Bone marrow (tissue), 2 donors: ENCODE results near the gene CEP128.

Experiments used
- DNase-seq, 2 donors: peaks; one replicate each; lab custom pipeline; 2025; lab: John Stamatoyannopoulos, UW

CEP128 gene

GRCh38 chr14:80901260-80901659 lies 40.3 kb downstream of the CEP128 start:
- no peak for DNase-seq

GRCh38 chr14:80872645-80873044 lies 68.9 kb downstream of the CEP128 start:
- DNase-seq, result no peak

- no peak for DNase-seq
These were observed 73.3 kb downstream of the CEP128 start for GRCh38 chr14:80868260-80868659.

DNA sequence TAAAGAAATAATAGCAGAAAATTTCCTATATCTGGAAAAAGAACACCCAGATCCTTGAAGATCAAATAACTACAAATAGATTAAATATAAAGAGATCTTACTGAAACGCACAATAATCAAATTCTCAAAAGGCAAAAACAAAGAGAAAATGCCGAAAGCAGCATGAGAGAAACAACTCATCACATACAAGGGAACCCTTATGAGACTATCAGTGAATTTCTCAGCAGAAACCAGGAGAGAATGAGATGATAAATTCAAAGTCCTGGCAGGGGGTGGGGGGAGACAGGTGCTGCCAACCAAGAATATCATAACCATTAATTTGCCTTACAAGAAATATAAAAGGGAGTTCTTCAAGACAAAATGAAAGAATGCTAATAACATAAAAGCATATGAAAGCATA lies 73.7 kb downstream of the CEP128 start:
- DNase-seq, result no peak

GRCh38 chr14:80867091-80867490 lies 74.4 kb downstream of the CEP128 start:
- no peak for DNase-seq

GRCh38 chr14:80865565-80865964 lies 76.0 kb downstream of the CEP128 start:
- DNase-seq, result no peak

DNA sequence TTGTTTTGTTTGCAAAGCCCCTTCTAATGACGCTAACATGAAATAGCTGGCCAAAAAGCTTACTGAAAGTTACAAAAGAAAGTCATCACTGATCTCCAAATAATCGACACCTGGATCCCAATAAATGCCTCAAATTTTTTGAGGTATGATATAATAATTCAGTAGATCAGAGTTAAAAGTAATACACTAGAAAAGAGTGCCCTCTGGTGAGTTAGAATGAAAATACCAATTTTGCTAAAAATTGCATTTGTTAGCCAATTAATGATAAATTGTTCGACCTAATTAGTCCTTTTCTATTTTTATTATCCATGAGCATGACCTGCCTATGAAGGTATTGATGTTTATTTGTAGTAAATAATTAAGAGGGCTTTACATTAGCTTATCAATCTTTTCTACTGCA lies 78.6 kb downstream of the CEP128 start:
- DNase-seq, result no peak

- DNase-seq, result no peak
These were observed 79.0 kb downstream of the CEP128 start for GRCh38 chr14:80862541-80862940.

GRCh38 chr14:80850197-80850814 lies 91.2 kb downstream of the CEP128 start:
- peak in 1 of 2 donors; percentile 2 for DNase-seq

- DNase-seq, result no peak
These were observed 94.5 kb downstream of the CEP128 start for GRCh38 chr14:80847070-80847469.

DNA sequence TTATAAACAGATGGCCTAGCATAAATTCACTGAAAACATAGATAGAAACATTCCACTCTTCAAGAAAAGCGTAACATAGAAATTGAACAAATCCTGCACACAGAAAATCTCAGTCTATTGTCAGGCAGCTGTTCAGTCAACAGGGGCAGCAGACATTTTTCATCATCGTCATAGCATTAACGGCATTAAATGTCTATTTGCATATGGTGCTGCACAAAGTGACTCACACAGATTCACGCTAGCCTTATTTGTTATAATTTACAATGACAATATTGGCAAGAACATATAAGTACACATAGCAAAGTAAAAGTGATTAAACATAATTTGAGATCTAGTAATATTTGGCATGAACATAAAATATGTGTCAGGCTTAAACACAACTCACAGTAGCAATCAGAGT lies 95.7 kb downstream of the CEP128 start:
- DNase-seq, result no peak

DNA sequence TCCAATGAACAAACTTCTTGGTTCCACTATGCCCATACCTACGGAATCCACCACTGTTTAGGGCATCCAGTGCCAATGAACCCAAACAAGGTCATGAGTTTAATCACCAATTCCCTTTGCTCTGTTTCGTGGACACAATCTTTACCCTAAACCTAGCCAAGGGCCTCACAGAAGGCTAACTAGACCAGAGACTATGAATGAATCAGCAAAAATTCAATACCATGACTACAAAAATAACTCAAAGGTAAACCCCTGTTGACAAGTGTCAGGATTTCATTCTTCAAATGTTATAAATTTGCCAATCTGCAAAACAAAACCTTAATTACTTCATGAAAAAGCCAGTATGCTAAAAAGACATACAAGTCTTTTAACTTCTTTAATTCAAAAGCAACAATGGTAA lies 96.7 kb downstream of the CEP128 start:
- DNase-seq, result no peak

- no peak for DNase-seq
These were observed 101.8 kb downstream of the CEP128 start for GRCh38 chr14:80839743-80840142.

DNA sequence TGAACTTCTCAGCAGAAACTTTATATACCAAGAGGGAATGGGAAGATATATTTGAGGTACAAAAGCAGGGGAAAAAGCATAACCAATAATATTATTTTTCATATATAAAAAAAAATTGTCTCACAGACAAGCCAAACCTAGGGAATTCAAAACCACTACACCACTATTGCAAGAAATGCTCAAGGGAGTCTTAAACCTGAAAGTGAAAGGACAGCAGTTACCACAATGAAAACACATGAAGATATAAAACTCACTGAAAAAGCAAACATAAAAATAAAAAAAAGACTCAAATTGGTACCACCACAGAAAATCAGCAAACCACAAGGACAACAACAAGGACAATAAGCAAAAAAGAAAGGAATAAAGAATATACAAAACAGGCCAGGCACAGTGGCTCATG lies 131.9 kb downstream of the CEP128 start:
- no peak for DNase-seq

- no peak for DNase-seq
These were observed 136.4 kb downstream of the CEP128 start for GRCh38 chr14:80805136-80805535.

DNA sequence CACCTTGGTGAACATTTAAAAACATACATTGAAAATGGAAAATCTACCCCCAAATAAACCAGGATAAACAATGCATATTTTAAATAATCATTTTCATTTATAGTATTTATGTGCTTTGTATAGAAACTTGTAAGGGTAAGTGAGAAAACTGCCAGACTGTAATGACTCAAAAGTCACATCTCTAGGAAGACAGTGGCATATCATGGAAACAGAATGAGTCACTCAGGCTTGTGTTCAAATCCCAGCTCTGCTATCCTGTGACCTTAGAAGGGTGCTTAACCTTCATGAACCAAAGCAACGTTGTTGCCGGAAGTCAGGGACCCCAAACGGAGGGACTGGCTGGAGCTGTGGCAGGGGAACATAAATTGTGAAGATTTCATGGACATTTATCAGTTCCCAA lies 142.7 kb downstream of the CEP128 start:
- DNase-seq, result no peak

- DNase-seq, result no peak
These were observed 143.3 kb downstream of the CEP128 start for GRCh38 chr14:80798211-80798610.

- DNase-seq, result no peak
These were observed 148.8 kb downstream of the CEP128 start for GRCh38 chr14:80792771-80793170.

DNA sequence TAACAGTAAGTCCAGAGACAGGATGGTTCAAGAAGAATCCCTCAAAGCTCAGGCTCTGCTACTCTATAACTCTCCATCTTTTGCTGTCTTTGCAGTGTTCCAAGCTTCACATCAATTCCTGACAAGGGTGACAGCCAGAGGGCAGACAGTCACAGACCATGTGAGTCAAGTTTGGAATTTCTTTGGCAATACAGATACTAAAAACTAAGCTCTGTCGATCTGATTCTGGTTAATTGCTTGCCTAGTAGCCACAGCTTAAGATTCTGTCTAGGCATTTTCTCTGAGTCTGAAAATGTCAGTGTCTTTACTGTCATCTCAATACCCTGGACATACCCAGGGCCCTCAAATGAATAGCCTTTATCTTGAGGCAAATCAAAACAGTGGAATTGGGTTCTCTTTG lies 153.7 kb downstream of the CEP128 start:
- DNase-seq, result no peak

- no peak for DNase-seq
These were observed 156.7 kb downstream of the CEP128 start for GRCh38 chr14:80784820-80785219.

DNA sequence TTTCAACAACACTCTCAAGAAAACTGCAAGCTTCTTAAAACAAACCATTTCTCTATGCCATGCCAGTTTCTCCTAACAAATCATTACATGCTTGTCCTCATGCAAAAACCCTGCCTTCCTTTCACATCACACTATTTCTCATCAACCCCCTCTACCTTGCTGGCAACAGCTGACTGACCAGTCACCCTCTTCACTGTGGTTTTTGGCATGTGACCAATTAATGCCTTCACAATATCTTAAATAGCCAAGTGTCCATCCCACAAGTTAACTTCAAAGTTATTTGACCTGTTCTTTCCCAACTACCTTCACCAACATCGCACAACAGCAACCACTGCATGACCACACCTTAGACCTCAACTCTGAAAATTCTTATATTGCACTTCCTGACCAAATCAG lies 159.6 kb downstream of the CEP128 start:
- no peak for DNase-seq

DNA sequence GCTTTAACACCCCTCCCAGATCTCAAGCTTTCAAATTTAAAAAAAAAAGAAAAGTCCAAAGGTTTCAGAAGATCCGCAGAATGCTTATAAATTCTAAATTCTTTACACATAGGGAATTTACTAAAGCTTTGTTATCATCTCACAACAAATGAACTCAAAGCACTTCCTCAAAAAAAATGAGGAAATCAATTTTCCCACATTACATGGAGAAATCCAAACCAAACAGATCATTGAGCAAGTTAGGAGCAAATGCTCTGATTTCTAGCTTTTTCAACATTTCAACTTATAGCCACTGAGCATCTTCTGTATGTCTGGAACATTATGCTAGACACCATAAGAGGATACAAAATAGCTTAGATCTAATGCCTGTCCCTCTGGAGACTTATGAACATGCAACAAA lies 161.0 kb downstream of the CEP128 start:
- no peak for DNase-seq

DNA sequence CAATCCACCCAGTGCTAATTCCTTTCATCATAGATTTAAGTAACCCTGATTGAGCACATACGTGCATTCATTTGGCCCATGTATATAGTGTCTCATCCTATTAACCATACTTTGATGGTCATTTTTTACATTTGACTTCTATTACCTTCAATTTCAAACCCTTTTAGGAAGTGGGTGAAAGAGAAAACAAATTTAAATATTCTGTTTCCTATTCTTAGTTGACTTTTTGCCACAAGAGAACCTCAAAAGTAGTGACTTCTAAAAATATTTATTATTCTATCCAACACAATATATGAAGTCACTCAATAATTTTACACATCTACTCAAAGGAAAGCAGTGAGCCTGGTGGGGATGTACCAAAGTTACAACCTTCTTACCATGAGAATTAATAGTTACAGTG lies 164.9 kb downstream of the CEP128 start:
- DNase-seq, result no peak

GRCh38 chr14:80776186-80776585 lies 165.4 kb downstream of the CEP128 start:
- no peak for DNase-seq

DNA sequence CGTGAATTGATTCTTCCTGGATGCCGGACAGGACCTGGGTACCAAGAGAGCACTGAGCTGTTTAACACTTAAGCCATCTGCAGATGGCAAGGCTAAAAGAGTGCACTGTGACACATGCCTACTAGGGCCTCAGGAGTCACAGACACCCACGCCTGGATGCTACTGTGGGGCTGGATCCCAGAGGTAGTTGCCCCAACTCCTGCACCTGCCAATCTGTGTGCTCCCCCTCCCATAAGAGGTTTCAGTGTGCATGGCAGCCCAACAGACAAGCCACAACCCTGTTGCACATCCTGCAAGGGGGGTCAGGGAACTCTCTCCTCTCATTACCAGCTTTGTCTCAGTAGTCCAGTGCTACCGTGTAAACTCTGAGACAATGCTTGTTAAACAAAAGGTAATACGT lies 169.0 kb downstream of the CEP128 start:
- no peak for DNase-seq
